WTC11 (cell line): ENCODE data around the gene LHPP. TPM values are rescaled to one million over a fixed set of nuclear protein-coding genes. Genes with fewer than 3 reads are reported as not detected.

Source experiments
- ATAC-seq: fragments of 200-7000 bp; cut with Tn5 transposase; 2 replicates; pipeline ENCODE4 v1.10.0; 2021; ENCODE audit warnings: mild to moderate bottlenecking, moderate library complexity
- CTCF ChIA-PET: fragments of 300-600 bp; sonication (Branson Sonifier 250); formaldehyde crosslinking; loops from one replicate; lab custom pipeline; 2021; ENCODE audit warnings: antibody characterized with exemption; lab: Charles Lee
- POLR2A ChIA-PET: fragments of 350-600 bp; sonication (Branson Sonifier 250); formaldehyde crosslinking; loops from one replicate; lab custom pipeline; 2021; ENCODE audit warnings: antibody characterized with exemption; lab: Charles Lee
- DNase-seq: peaks from one replicate; pipeline ENCODE4 v3.0.0; 2021; ENCODE audit warnings: low spot score
- H3K27ac Mint-ChIP-seq: 2 replicates; pipeline ENCODE4 v1.8.0; 2021; ENCODE audit warnings: mixed read lengths
- H3K27me3 Mint-ChIP-seq: 2 replicates; pipeline ENCODE4 v1.8.0; 2021; ENCODE audit warnings: low read depth, mild to moderate bottlenecking, moderate library complexity, mixed read lengths
- H3K36me3 Mint-ChIP-seq: 2 replicates; pipeline ENCODE4 v1.8.0; 2021; ENCODE audit warnings: mixed read lengths
- H3K4me1 Mint-ChIP-seq: 2 replicates; pipeline ENCODE4 v1.8.0; 2022; ENCODE audit warnings: mixed read lengths
- H3K4me3 Mint-ChIP-seq: 2 replicates; pipeline ENCODE4 v1.8.0; 2021; ENCODE audit warnings: mild to moderate bottlenecking, moderate library complexity, mixed read lengths
- H3K9me3 Mint-ChIP-seq: 2 replicates; pipeline ENCODE4 v1.8.0; 2021; ENCODE audit warnings: mixed read lengths
- ATF1 ChIP-seq: sonication (generic); formaldehyde crosslinking; IDR thresholded peaks from 2 replicates; pipeline ENCODE4 v1.8.1; 2023; ENCODE audit warnings: mild to moderate bottlenecking, moderate library complexity, missing genetic modification reagents
- ETV6 ChIP-seq: sonication (generic); formaldehyde crosslinking; IDR thresholded peaks from 2 replicates; pipeline ENCODE4 v1.8.1; 2022; ENCODE audit warnings: mild to moderate bottlenecking, missing genetic modification reagents
- FOXP1 ChIP-seq: sonication (generic); formaldehyde crosslinking; IDR thresholded peaks from 2 replicates; pipeline ENCODE4 v1.8.0; 2022; ENCODE audit warnings: missing genetic modification reagents, mild to moderate bottlenecking, moderate library complexity, borderline replicate concordance
- GABPB1 ChIP-seq: sonication (generic); formaldehyde crosslinking; IDR thresholded peaks from 2 replicates; pipeline ENCODE4 v1.8.1; 2023; ENCODE audit warnings: mild to moderate bottlenecking, missing genetic modification reagents
- GRHL2 ChIP-seq: fragments of 250-450 bp; sonication (Bioruptor Pico); IDR thresholded peaks from 2 replicates; pipeline ENCODE4 v1.8.0; 2022; ENCODE audit warnings: mild to moderate bottlenecking, moderate library complexity; ENCODE audit not compliant: insufficient replicate concordance, severe bottlenecking
- RORB ChIP-seq: fragments of 250-450 bp; sonication (Bioruptor Pico); IDR thresholded peaks from 2 replicates; pipeline ENCODE4 v1.9.0; 2021; ENCODE audit warnings: mild to moderate bottlenecking
- TEAD1 ChIP-seq: sonication (generic); formaldehyde crosslinking; IDR thresholded peaks from 2 replicates; pipeline ENCODE4 v1.8.0; 2022; ENCODE audit warnings: mild to moderate bottlenecking, missing genetic modification reagents
- TEAD4 ChIP-seq: sonication (generic); formaldehyde crosslinking; IDR thresholded peaks from 2 replicates; pipeline ENCODE4 v1.8.0; 2022; ENCODE audit warnings: mild to moderate bottlenecking, missing genetic modification reagents
- total RNA-seq: library from RNA; stranded (reverse); gene quantifications from 3 replicates; pipeline ENCODE4 v1.2.3, GENCODE V29; 2021
- TF ChIP-seq, protein P1 (sequence below): sonication (generic); formaldehyde crosslinking; IDR thresholded peaks from 2 replicates; pipeline ENCODE4 v1.8.1; 2023; ENCODE audit warnings: mild to moderate bottlenecking, missing genetic modification reagents
- TF ChIP-seq, protein P2 (sequence below): sonication (generic); formaldehyde crosslinking; IDR thresholded peaks from 2 replicates; pipeline ENCODE4 v1.8.1; 2022; ENCODE audit warnings: mild to moderate bottlenecking, missing genetic modification reagents, moderate library complexity, borderline replicate concordance
- TF ChIP-seq, protein P3 (sequence below): sonication (generic); formaldehyde crosslinking; IDR thresholded peaks from 2 replicates; pipeline ENCODE4 v1.8.1; 2023; ENCODE audit warnings: mild to moderate bottlenecking, moderate library complexity, missing genetic modification reagents
- TF ChIP-seq, protein P4 (sequence below): sonication (generic); formaldehyde crosslinking; IDR thresholded peaks from 2 replicates; pipeline ENCODE4 v1.8.0; 2022; ENCODE audit warnings: mild to moderate bottlenecking, missing genetic modification reagents
- TF ChIP-seq, protein P5 (sequence below): sonication (generic); formaldehyde crosslinking; IDR thresholded peaks from 2 replicates; pipeline ENCODE4 v1.8.0; 2022; ENCODE audit warnings: mild to moderate bottlenecking, missing genetic modification reagents
- TF ChIP-seq, protein P6 (sequence below): fragments of 250-450 bp; sonication (Bioruptor Pico); IDR thresholded peaks from 2 replicates; pipeline ENCODE4 v1.8.0; 2021; ENCODE audit warnings: mild to moderate bottlenecking

The LHPP gene
- total RNA-seq, 1 experiment from 2014 or later, result 33.2 TPM

DNA sequence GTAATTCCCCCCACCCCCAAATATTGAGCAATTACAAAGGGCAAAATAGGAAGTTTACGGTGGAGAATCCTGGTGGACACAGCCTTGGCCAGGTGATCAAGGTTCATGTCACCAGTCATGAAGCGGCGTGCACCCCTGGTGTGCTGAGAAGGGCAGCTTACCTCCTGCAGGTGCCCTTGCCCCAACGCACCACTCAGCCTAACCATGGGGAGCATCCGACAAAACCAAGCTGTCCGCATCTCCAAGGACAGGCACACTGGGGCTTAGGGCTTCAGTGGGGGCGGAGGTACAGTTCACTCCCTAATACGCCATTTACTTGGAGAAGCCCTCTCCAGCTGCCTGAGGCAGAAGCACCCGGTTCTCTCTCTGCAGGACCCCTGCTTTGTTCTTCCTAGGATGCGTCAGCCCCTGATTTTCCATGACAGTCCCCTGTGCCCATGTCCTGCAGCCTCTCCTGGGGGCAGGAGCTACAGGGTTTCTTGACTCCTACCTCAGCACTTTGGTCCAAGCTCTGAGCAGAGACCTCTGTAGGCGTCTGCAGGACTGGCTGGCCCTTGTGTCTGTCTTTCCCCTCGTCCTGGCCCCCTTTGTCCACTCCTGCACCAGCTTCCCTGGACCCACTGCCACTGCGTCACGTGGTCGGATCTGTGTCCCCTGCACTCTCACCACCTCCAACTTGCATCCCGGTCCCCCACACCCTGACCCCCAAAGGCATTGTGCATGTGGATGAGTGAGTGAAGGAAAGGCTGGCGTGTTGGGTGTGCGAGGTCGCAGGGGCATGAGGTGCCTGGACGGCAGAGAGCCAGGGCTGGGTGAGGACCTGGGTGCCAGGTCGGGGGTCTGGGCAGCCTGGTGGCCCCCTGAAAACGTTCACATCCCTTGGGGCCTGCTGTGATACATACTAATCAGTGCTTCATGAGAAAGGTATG is 113.7 kb downstream of the LHPP start:
- Mint-ChIP-seq H3K9me3 (peaks cover 17% of the 10 kb centered on the region), H3K27ac (no peak overlapping the region; the same call in 1 of the 2 replicates), H3K4me1 (0 out of 2 replicates have a peak, but pooled peaks cover 3% of the 10 kb centered on the region), H3K27me3 (no peaks in the 10 kb centered on the region; the same call in 1 of the 2 replicates), H3K36me3 (peaks cover 15% of the 10 kb centered on the region; the same call in 1 of the 2 replicates), H3K4me3 (no peak overlapping the region)
- ChIA-PET POLR2A (no interaction called here), CTCF (interaction anchor here (1.1 to 1.8 kb wide), 4 partner anchors 9 to 166 kb away, joined by 3 to 4 read pairs (median 4); no protein-coding TSS in a partner anchor)
- no peak for TF ChIP-seq GABPB1
- no peak for TF ChIP-seq ATF1 (CRISPR knock-in tag)
- TF ChIP-seq, protein P1, sequence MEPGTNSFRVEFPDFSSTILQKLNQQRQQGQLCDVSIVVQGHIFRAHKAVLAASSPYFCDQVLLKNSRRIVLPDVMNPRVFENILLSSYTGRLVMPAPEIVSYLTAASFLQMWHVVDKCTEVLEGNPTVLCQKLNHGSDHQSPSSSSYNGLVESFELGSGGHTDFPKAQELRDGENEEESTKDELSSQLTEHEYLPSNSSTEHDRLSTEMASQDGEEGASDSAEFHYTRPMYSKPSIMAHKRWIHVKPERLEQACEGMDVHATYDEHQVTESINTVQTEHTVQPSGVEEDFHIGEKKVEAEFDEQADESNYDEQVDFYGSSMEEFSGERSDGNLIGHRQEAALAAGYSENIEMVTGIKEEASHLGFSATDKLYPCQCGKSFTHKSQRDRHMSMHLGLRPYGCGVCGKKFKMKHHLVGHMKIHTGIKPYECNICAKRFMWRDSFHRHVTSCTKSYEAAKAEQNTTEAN, result no peak
- TF ChIP-seq, protein P2, sequence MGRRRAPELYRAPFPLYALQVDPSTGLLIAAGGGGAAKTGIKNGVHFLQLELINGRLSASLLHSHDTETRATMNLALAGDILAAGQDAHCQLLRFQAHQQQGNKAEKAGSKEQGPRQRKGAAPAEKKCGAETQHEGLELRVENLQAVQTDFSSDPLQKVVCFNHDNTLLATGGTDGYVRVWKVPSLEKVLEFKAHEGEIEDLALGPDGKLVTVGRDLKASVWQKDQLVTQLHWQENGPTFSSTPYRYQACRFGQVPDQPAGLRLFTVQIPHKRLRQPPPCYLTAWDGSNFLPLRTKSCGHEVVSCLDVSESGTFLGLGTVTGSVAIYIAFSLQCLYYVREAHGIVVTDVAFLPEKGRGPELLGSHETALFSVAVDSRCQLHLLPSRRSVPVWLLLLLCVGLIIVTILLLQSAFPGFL (CRISPR knock-in tag), result no peak
- TF ChIP-seq, protein P3, sequence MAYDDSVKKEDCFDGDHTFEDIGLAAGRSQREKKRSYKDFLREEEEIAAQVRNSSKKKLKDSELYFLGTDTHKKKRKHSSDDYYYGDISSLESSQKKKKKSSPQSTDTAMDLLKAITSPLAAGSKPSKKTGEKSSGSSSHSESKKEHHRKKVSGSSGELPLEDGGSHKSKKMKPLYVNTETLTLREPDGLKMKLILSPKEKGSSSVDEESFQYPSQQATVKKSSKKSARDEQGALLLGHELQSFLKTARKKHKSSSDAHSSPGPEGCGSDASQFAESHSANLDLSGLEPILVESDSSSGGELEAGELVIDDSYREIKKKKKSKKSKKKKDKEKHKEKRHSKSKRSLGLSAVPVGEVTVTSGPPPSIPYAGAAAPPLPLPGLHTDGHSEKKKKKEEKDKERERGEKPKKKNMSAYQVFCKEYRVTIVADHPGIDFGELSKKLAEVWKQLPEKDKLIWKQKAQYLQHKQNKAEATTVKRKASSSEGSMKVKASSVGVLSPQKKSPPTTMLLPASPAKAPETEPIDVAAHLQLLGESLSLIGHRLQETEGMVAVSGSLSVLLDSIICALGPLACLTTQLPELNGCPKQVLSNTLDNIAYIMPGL (CRISPR knock-in tag), result no peak
- TF ChIP-seq, protein P4, sequence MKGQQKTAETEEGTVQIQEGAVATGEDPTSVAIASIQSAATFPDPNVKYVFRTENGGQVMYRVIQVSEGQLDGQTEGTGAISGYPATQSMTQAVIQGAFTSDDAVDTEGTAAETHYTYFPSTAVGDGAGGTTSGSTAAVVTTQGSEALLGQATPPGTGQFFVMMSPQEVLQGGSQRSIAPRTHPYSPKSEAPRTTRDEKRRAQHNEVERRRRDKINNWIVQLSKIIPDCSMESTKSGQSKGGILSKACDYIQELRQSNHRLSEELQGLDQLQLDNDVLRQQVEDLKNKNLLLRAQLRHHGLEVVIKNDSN (CRISPR knock-in tag), result no peak
- TF ChIP-seq, protein P5, sequence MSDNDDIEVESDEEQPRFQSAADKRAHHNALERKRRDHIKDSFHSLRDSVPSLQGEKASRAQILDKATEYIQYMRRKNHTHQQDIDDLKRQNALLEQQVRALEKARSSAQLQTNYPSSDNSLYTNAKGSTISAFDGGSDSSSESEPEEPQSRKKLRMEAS (CRISPR knock-in tag), result no peak
- TF ChIP-seq FOXP1 (CRISPR knock-in tag), result no peak
- no peak for TF ChIP-seq RORB (CRISPR knock-in tag)
- TF ChIP-seq GRHL2 (CRISPR knock-in tag), result no peak
- no peak for TF ChIP-seq TEAD1 (CRISPR knock-in tag)
- DNase-seq (no peak), ATAC-seq (no peak)

DNA sequence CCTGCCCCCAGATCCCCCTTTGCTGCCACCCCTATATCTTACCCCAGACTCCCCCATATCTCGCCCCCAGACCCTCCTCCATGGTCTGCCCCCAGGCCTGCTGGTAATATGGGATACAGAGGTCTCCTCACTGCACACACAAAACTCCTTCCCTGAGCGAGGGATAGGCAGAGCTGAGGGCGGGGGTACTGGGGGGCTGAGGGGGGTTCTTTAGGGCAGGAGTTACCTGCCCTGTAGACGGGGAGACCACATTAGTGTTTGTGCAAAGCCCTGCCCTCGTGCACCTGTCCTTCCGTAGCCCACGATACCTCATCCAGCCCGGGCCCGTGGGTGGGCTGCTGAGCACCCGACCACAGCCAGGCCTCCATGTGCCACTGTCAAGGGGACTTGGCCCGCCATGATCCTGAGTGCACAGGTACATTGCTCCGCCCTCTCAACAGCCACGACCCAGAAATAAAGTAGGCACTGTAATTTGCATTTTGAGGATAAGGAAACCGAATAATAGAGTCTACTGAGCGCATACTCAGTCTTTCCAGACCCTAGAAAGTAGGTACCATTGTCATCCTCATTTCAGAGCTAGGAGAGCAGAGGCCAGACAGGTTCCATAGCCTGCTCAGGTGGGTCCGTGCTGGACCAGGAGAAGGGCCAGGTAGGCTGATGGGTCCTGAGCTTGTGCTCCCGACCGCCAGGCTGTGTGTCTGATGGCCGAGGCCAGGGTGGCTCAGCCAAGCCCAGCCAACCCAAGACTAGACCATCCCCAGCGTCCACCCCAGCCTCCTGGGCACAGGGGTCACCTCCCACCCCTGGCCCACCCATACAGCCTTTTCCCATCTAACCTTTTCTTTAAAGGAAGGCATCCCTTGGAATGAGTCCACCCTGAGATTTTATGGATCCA is 115.2 kb downstream of the LHPP start:
- ChIA-PET POLR2A (interaction anchor here (0.5 kb wide), 1 partner anchor 18 kb away, joined by 3 read pairs; no protein-coding TSS in a partner anchor), CTCF (interaction anchor here (0.7 to 1.8 kb wide), 4 partner anchors 11 to 280 kb away, joined by 3 to 4 read pairs (median 4); no protein-coding TSS in a partner anchor)
- H3K27ac Mint-ChIP-seq, result no peak overlapping the region
- peaks cover 14% of the 10 kb centered on the region for H3K36me3 Mint-ChIP-seq
- 0 out of 2 replicates have a peak, but pooled peaks cover 3% of the 10 kb centered on the region for H3K4me1 Mint-ChIP-seq
- H3K27me3 Mint-ChIP-seq, result no peaks in the 10 kb centered on the region; the same call in 1 of the 2 replicates
- H3K9me3 Mint-ChIP-seq, result peaks cover 18% of the 10 kb centered on the region
- no peak overlapping the region for H3K4me3 Mint-ChIP-seq
- ATAC-seq, result no peak
- DNase-seq, result no peak
- TF ChIP-seq ETV6 (no peak), TEAD4 (CRISPR knock-in tag) (no peak)
- TF ChIP-seq, protein P6, sequence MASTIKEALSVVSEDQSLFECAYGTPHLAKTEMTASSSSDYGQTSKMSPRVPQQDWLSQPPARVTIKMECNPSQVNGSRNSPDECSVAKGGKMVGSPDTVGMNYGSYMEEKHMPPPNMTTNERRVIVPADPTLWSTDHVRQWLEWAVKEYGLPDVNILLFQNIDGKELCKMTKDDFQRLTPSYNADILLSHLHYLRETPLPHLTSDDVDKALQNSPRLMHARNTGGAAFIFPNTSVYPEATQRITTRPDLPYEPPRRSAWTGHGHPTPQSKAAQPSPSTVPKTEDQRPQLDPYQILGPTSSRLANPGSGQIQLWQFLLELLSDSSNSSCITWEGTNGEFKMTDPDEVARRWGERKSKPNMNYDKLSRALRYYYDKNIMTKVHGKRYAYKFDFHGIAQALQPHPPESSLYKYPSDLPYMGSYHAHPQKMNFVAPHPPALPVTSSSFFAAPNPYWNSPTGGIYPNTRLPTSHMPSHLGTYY (CRISPR knock-in tag), result no peak
